Activated CD4-positive, alpha-beta T cell treated with anti-CD3 and anti-CD28 coated beads for 1 hour (primary cell): Measurements from ENCODE around the gene FBXW10.
"Not testable (repeated sequence)": the region's sequence is repeated elsewhere in the genome, so short reads cannot be mapped to it uniquely, and the experiment has no call there.

Experiments
- DNase-seq: peaks from one replicate; pipeline ENCODE4 v3.0.0-alpha.2; 2020

FBXW10 gene

GRCh38 chr17:18755969-18756368 is 12.1 kb downstream of the FBXW10 start:
- DNase-seq: not testable (repeated sequence)

- not testable (repeated sequence) for DNase-seq
Observed at GRCh38 chr17:18757368-18758044, 13.7 kb downstream of the FBXW10 start.

GRCh38 chr17:18758344-18758743 is 14.5 kb downstream of the FBXW10 start:
- not testable (repeated sequence) for DNase-seq

- not testable (repeated sequence) for DNase-seq
Observed at GRCh38 chr17:18760221-18760620, 16.4 kb downstream of the FBXW10 start.

- not testable (repeated sequence) for DNase-seq
Observed at GRCh38 chr17:18770572-18770971, 26.7 kb downstream of the FBXW10 start.

GRCh38 chr17:18771066-18771465 is 27.2 kb downstream of the FBXW10 start:
- not testable (repeated sequence) for DNase-seq

- DNase-seq: no peak
Observed at GRCh38 chr17:18772471-18772870, 28.6 kb downstream of the FBXW10 start.

- DNase-seq: peak; percentile 93
Observed at GRCh38 chr17:18780991-18781718, 37.3 kb downstream of the FBXW10 start, which contains the start of gene TVP23B. Gene TVP23B (plus strand): TSS chr17:18781183. CDS start chr17:18781294, 111 bp downstream.

GRCh38 chr17:18781805-18782204 is 38.0 kb downstream of the FBXW10 start:
- not testable (repeated sequence) for DNase-seq

- DNase-seq: not testable (repeated sequence)
Observed at GRCh38 chr17:18785933-18786332, 42.1 kb downstream of the FBXW10 start.

- DNase-seq: not testable (repeated sequence)
Observed at GRCh38 chr17:18786890-18787289, 43.0 kb downstream of the FBXW10 start.

- DNase-seq: not testable (repeated sequence)
Observed at GRCh38 chr17:18791402-18791801, 47.5 kb downstream of the FBXW10 start.

GRCh38 chr17:18794841-18795240 is 51.0 kb downstream of the FBXW10 start:
- not testable (repeated sequence) for DNase-seq

- DNase-seq: not testable (repeated sequence)
Observed at GRCh38 chr17:18796887-18797286, 53.0 kb downstream of the FBXW10 start.

- not testable (repeated sequence) for DNase-seq
Observed at GRCh38 chr17:18803458-18804245, 59.8 kb downstream of the FBXW10 start.

- DNase-seq: not testable (repeated sequence)
Observed at GRCh38 chr17:18815924-18816323, 72.1 kb downstream of the FBXW10 start.

GRCh38 chr17:18816489-18817371 is 72.9 kb downstream of the FBXW10 start:
- DNase-seq: not testable (repeated sequence)

- not testable (repeated sequence) for DNase-seq
Observed at GRCh38 chr17:18821430-18821829, 77.6 kb downstream of the FBXW10 start.

- DNase-seq: not testable (repeated sequence)
Observed at GRCh38 chr17:18827613-18828012, 83.8 kb downstream of the FBXW10 start.
